GM19372 (cell line): ENCODE measurements around the gene CSF2.

ENCODE experiments used
- ATAC-seq: cut with Tn5 transposase; IDR thresholded peaks from one replicate; pipeline ENCODE4 v1.9.1; 2021; ENCODE audit warnings: mild to moderate bottlenecking, low read depth, moderate library complexity; ENCODE audit not compliant: unreplicated experiment

Gene CSF2

DNA sequence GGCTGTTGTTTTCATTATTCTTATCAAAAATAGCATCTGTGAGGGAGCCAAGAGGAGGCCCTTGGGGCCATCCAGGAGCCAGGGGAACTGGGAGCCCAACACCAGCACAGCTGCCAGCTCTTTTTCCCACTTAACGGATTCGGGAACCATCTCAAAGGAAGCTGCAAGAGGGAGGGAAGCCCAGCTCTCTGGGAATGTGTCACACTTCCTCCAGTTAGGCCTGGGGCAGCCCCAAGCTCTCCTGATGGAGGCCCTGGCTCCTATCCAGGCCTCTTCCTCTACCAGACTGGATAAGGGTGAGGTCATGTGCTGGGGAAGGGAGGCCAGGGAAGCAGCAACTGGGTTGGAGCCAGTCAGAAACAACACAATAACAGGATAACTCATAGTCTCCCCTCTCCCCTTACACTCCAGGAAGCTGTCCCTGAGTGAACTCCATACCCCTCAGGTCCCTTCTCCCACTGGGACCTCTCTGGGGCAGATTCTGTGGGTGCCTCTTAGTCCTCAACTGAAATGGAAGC lies 12.7 kb downstream of the CSF2 start:
- ATAC-seq, result no peak

GRCh38 chr5:132087176-132087575 lies 13.6 kb downstream of the CSF2 start:
- ATAC-seq, result no peak

- ATAC-seq, result no peak
These were observed 14.1 kb downstream of the CSF2 start for GRCh38 chr5:132087661-132088060.

DNA sequence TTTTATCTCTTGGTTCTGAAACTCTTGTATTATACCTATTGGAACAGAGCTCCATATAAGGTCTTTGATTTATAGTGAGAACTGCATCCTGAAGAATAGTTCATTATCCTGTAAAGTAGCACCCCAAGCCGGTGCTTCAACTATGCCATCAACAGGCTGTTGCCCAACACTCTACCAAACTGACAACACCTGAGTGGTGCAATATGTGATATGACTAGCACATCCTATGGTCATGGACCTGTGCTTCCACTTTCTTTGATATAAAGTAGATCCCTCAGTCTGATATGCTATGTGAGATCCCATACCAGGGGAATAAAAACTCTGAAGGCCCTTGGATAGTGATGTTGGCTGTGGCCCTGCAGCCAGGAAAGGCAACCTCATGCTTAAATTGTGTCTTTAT lies 15.8 kb downstream of the CSF2 start:
- no peak for ATAC-seq

DNA sequence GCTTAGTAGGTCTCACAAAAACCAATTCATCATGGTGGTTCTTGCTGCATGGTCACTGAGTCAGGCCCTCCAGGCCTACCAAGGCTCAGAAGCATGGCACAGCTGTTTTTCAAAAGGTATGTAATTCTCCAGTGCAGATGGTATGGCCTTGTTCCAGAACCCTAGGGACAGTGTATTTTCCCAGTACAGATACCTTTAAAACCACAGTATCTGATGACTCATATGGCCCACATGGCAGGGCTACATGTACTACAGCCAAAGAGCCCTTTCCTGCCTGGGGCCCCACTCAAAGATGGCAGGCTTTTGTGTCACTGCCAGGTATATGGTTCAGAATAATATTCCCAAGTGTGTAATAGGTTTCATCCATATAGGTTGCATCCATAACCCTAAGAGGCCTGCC lies 16.5 kb downstream of the CSF2 start:
- ATAC-seq, result no peak

- no peak for ATAC-seq
These were observed 19.7 kb downstream of the CSF2 start for GRCh38 chr5:132093271-132093670.

- ATAC-seq, result no peak
These were observed 20.9 kb downstream of the CSF2 start for GRCh38 chr5:132094393-132095076.

GRCh38 chr5:132095077-132095410 lies 21.5 kb downstream of the CSF2 start:
- no peak for ATAC-seq

- no peak for ATAC-seq
These were observed 21.9 kb downstream of the CSF2 start for GRCh38 chr5:132095424-132095972.

GRCh38 chr5:132096904-132097303 lies 23.3 kb downstream of the CSF2 start:
- no peak for ATAC-seq

- no peak for ATAC-seq
These were observed 24.6 kb downstream of the CSF2 start for GRCh38 chr5:132098151-132098594.

DNA sequence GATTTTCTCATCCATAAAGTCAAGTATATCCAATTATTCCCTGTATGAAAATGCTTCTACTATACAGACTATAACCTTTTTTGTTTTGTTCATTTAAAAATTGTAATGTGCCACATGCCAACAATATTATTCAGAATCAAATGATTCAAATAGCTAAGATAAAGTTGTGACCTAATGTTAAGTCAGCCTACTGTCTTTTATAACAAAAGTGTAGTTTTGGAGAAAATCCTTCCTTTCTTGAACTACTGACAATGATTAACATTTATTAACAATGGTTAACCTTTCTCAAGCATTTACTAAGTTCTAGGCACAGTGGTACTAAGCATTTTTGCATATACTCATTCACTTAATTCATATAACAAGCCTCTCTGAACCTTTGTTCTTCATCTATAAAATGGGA lies 25.0 kb downstream of the CSF2 start:
- no peak for ATAC-seq

- ATAC-seq, result no peak
These were observed 25.6 kb downstream of the CSF2 start for GRCh38 chr5:132099076-132099748.

DNA sequence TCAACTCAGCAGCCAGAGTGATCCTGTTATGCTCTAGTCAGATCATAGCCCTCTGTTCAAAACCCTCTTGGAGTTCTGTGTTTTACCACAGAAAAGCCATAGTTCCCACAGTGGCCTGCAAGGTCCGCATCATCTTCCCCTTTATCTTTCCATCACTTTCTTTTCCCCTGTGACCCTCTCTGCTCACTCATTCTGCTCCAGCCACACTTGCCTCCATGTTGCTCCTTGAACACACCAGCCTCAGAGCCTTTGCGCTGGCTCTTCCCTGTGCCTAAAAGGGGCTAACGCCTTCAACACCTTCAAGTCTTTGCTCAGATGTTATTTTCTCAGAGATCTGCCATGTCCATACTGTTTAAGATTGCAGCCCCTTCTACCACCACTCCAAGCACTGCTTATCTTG lies 26.3 kb downstream of the CSF2 start:
- no peak for ATAC-seq

DNA sequence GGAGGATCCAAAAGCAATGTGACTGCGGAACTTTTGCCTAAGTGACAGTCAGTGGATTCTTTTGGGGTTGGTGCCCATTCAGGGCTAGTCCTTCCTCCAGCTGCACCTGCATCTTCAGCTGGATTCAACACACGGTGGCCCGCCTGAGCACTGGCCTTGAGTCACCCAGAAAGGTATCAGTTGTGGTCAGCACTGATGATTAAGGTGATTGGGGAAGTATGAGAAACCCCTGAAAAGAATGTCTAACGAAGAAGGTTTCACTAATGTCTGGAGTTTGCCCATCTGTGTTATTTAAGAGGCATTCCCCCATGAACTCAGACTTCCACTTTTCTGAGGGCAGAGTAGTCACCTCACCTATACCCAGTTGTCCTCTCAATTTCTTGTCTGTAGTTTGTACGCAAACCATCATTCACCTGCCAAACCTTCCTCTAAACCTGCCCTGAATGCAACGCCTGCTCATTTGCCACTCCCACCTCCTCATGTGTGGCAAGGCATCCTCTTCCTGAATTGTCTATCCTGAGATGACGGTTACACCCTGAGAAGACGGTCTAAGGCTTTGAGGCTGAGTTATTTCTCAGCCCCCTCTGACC lies 27.2 kb downstream of the CSF2 start:
- ATAC-seq, result no peak

- ATAC-seq, result no peak
These were observed 27.8 kb downstream of the CSF2 start for GRCh38 chr5:132101385-132101880.

- no peak for ATAC-seq
These were observed 28.6 kb downstream of the CSF2 start for GRCh38 chr5:132102101-132102701.

GRCh38 chr5:132102944-132103331 lies 29.3 kb downstream of the CSF2 start:
- ATAC-seq, result no peak

GRCh38 chr5:132103332-132103951 lies 29.9 kb downstream of the CSF2 start:
- peak; percentile 73 for ATAC-seq

DNA sequence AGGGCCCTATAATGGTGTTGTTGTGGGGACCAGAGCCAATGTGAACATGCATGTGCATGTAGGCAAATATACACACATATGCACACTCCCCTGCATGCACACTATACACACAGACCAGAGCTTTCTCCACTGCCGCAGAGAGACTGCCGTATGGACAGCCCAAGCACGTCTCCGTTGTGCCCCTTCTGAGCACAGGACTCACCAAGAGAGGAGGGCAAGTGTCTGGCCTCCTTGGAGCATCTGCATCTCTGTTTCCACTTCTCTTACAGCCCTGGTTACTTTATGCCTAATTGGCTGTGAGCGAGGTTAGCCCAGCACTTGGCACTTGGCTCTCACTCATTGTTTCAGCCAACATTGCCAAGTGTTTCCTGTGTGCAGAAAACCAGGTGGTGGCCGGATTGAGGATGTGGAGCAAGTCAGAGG lies 30.4 kb downstream of the CSF2 start:
- ATAC-seq, result peak; percentile 7
